Progenitor cell of endocrine pancreas (in vitro differentiated cells): ENCODE data around the gene CD22. TPM values are rescaled to one million over a fixed set of nuclear protein-coding genes. Genes with fewer than 3 reads are reported as not detected.

Experiments
- DNase-seq: peaks from one replicate; pipeline ENCODE4 v3.0.0; 2021; ENCODE audit warnings: low spot score; ENCODE audit not compliant: unreplicated experiment
- H3K27ac Mint-ChIP-seq: 2 replicates; pipeline ENCODE4 v1.8.0; 2021; ENCODE audit warnings: mild to moderate bottlenecking, moderate library complexity, mixed read lengths
- H3K27me3 Mint-ChIP-seq: 2 replicates; pipeline ENCODE4 v1.8.0; 2021; ENCODE audit warnings: mixed read lengths
- H3K36me3 Mint-ChIP-seq: 2 replicates; pipeline ENCODE4 v1.8.0; 2022; ENCODE audit warnings: mixed read lengths; ENCODE audit not compliant: insufficient read depth
- H3K4me1 Mint-ChIP-seq: 2 replicates; pipeline ENCODE4 v1.8.0; 2021; ENCODE audit warnings: low read depth, mixed read lengths
- H3K4me3 Mint-ChIP-seq: 2 replicates; pipeline ENCODE4 v1.8.0; 2021; ENCODE audit warnings: low read depth, mild to moderate bottlenecking, moderate library complexity, mixed read lengths
- H3K9me3 Mint-ChIP-seq: 2 replicates; pipeline ENCODE4 v1.8.0; 2021; ENCODE audit warnings: low read depth, mixed read lengths
- total RNA-seq: library from RNA; stranded (reverse); gene quantifications from 2 replicates; pipeline ENCODE4 v1.2.1, GENCODE V29; 2021
- TF ChIP-seq, protein P1 (sequence below): fragments of 200-600 bp; sonication (generic); IDR thresholded peaks from one replicate; pipeline ENCODE4 v1.5.0; 2021; ENCODE audit warnings: antibody characterized with exemption, mild to moderate bottlenecking; ENCODE audit not compliant: unreplicated experiment

The CD22 gene
- total RNA-seq, 1 donor from 2014 or later = 5.1 TPM

DNA sequence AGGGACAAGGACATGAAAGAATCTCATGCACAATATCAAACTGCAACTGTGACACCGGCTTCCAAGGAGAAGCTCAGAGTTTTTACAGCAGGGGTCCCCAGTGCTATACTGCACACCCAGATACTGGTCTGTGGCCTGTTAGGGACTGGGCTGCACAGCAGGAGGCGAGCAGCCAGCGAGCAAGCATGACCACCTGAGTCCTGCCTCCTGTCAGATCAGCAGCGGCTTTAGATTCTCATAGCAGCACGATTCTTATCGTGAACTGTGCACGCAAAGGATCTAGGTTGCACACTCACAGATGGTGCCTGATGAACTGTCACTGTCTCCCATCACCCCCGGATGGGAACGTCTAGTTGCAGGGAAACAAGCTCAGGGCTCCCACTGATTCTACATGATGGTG, 13.1 kb upstream of the CD22 start:
- no peaks in the 10 kb centered on the region for H3K27me3 Mint-ChIP-seq
- no peak for DNase-seq
- H3K27ac Mint-ChIP-seq = peak overlapping the region; percentile 62
- no peaks in the 10 kb centered on the region for H3K9me3 Mint-ChIP-seq
- H3K4me1 Mint-ChIP-seq = peaks cover 9% of the 10 kb centered on the region
- no peak overlapping the region for H3K4me3 Mint-ChIP-seq
- TF ChIP-seq, protein P1, sequence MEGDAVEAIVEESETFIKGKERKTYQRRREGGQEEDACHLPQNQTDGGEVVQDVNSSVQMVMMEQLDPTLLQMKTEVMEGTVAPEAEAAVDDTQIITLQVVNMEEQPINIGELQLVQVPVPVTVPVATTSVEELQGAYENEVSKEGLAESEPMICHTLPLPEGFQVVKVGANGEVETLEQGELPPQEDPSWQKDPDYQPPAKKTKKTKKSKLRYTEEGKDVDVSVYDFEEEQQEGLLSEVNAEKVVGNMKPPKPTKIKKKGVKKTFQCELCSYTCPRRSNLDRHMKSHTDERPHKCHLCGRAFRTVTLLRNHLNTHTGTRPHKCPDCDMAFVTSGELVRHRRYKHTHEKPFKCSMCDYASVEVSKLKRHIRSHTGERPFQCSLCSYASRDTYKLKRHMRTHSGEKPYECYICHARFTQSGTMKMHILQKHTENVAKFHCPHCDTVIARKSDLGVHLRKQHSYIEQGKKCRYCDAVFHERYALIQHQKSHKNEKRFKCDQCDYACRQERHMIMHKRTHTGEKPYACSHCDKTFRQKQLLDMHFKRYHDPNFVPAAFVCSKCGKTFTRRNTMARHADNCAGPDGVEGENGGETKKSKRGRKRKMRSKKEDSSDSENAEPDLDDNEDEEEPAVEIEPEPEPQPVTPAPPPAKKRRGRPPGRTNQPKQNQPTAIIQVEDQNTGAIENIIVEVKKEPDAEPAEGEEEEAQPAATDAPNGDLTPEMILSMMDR = no peak
- no peaks in the 10 kb centered on the region for H3K36me3 Mint-ChIP-seq

- Mint-ChIP-seq H3K9me3 (no peaks in the 10 kb centered on the region), H3K4me1 (peaks cover 7% of the 10 kb centered on the region), H3K36me3 (no peaks in the 10 kb centered on the region)
These were observed 12.4 kb upstream of the CD22 start for GRCh38 chr19:35316560-35316959.

GRCh38 chr19:35317464-35318043, 11.4 kb upstream of the CD22 start:
- no peak for DNase-seq
- H3K36me3 Mint-ChIP-seq = no peaks in the 10 kb centered on the region
- H3K4me1 Mint-ChIP-seq = peaks cover 6% of the 10 kb centered on the region
- no peaks in the 10 kb centered on the region for H3K27me3 Mint-ChIP-seq
- no peak overlapping the region for H3K27ac Mint-ChIP-seq
- TF ChIP-seq, protein P1 = no peak
- no peak overlapping the region for H3K4me3 Mint-ChIP-seq
- H3K9me3 Mint-ChIP-seq = no peaks in the 10 kb centered on the region

More at GRCh38 chr19:35316560-35316959, 12.4 kb upstream of the CD22 start:
- Mint-ChIP-seq H3K27ac (peak overlapping the region; percentile 69), H3K4me3 (no peak overlapping the region), H3K27me3 (no peaks in the 10 kb centered on the region)
- DNase-seq = no peak
- TF ChIP-seq, protein P1 = no peak

- H3K27ac Mint-ChIP-seq = no peak overlapping the region
- H3K4me3 Mint-ChIP-seq = no peak overlapping the region
- H3K4me1 Mint-ChIP-seq = peaks cover 6% of the 10 kb centered on the region
- no peak for DNase-seq
- no peaks in the 10 kb centered on the region for H3K9me3 Mint-ChIP-seq
- H3K36me3 Mint-ChIP-seq = no peaks in the 10 kb centered on the region
- TF ChIP-seq, protein P1 = no peak
- no peaks in the 10 kb centered on the region for H3K27me3 Mint-ChIP-seq
These were observed 10.1 kb upstream of the CD22 start for GRCh38 chr19:35318679-35319448.

- TF ChIP-seq, protein P1 = no peak
- no peaks in the 10 kb centered on the region for H3K36me3 Mint-ChIP-seq
- H3K27me3 Mint-ChIP-seq = no peaks in the 10 kb centered on the region
- H3K27ac Mint-ChIP-seq = no peak overlapping the region
- H3K4me3 Mint-ChIP-seq = no peak overlapping the region
- peaks cover 6% of the 10 kb centered on the region for H3K4me1 Mint-ChIP-seq
- no peak for DNase-seq
- H3K9me3 Mint-ChIP-seq = no peaks in the 10 kb centered on the region
These were observed 8.8 kb upstream of the CD22 start for GRCh38 chr19:35320065-35320713.
